Measurements from ENCODE around the gene ABHD12.

- TF ChIP-seq, protein P1, sequence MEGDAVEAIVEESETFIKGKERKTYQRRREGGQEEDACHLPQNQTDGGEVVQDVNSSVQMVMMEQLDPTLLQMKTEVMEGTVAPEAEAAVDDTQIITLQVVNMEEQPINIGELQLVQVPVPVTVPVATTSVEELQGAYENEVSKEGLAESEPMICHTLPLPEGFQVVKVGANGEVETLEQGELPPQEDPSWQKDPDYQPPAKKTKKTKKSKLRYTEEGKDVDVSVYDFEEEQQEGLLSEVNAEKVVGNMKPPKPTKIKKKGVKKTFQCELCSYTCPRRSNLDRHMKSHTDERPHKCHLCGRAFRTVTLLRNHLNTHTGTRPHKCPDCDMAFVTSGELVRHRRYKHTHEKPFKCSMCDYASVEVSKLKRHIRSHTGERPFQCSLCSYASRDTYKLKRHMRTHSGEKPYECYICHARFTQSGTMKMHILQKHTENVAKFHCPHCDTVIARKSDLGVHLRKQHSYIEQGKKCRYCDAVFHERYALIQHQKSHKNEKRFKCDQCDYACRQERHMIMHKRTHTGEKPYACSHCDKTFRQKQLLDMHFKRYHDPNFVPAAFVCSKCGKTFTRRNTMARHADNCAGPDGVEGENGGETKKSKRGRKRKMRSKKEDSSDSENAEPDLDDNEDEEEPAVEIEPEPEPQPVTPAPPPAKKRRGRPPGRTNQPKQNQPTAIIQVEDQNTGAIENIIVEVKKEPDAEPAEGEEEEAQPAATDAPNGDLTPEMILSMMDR (IDR thresholded peaks at IDR 0.05; ENCODE audit: insufficient read depth, low read length, poor library complexity, severe bottlenecking): no peak
- TF ChIP-seq EZH2phosphoT487 (conservative IDR thresholded peaks at IDR 0.05; ENCODE audit: low read length): no peak
Observed at GRCh38 chr20:25360631-25361286, 29.9 kb downstream of the ABHD12 start.

Measured in SU-DHL-6 (cell line).